Right lobe of liver (tissue), 4 donors: Measurements from ENCODE around the gene GOLGA7B.

ENCODE experiments used
- CTCF ChIP-seq, 4 donors: fragments of 200-600 bp in 3 of 4; fragments of 450-650 bp in 1 of 4; IDR thresholded peaks; one replicate each; pipeline versions ENCODE4 v1.5.1 to v1.8.0; 2016 to 2022; ENCODE audit warnings: antibody characterized with exemption in 4 of 4, mild to moderate bottlenecking in 2 of 4
- POLR2A ChIP-seq: fragments of 450-650 bp; IDR thresholded peaks from one replicate; pipeline ENCODE4 v1.6.1; 2017; ENCODE audit warnings: antibody characterized with exemption, mild to moderate bottlenecking
- donor health status: DM: no; HTN: no; CAD: no.
- donor health status: DM: no; HTN: no; CAD: no.
- donor health status: DM: no; HTN: yes; CAD: no.

DNA sequence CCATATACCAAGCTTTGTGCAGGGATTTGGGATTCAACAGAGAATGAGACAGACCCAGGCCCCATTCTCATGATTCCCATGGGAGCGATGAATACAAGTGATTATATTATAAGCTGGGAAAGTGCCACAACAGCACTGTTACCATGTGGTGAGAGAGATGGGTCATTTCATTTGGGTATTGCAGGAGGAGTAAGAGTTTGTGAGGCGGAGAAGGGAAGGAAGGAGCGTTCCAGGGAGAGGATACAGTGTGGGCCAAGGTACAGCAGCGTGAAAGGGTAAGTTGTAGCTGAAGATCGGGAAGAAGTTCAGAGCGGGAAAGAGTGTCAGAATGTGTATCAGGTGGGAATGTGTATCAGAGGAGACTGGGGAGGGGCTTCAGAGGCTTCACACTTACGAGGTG is 38.5 kb downstream of the GOLGA7B start:
- no peak for TF ChIP-seq CTCF (IDR thresholded peaks at IDR 0.05)
- no peak for TF ChIP-seq POLR2A
